Measurements from ENCODE around the gene BARHL1.

BARHL1 gene

DNA sequence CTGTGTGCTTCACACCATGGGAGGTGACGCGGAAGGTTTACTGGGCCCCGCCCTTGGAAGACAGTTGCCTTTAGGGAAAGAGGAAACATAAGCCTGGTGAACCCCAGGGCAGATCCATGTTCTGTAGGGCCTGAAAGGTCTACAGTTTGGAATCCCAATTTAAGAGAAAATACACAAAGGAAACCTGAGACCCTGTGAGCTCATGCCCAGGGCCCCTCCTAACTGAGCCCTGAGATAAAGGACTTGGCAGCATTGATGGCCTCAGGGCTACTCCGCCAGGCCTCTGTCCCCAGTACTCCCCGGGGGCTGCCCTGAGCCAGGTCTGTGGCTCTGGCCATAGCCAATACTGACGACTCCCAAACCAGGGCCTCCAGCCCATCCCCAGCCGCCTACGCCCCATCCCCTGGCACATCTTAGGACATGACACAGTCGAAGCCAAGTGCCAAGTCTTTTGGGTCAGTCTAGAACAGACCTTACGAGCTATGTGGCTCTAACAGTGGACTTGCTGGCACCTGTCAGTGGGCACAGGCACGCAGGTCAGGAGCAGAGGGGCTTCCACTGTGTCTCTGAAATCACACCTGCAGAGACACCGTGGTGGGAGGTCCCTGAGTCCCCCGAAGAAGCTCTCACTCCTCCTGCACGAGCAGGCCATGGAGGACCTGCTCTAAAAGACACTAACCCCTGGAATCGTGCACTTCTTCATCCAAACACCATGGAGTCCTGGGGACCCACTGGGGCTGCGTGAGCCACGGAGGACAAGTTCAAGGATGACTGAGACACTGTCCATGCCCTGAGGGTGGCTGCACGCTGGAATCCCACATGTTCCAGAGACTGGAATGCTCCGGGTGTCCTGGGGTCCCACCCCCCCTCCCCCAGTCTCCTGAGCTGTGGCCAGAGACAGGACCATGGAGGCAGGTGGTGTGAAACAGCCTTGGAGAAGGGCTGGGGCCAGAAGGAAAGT is 40.3 kb upstream of the BARHL1 start:
- TF ChIP-seq, protein P1, sequence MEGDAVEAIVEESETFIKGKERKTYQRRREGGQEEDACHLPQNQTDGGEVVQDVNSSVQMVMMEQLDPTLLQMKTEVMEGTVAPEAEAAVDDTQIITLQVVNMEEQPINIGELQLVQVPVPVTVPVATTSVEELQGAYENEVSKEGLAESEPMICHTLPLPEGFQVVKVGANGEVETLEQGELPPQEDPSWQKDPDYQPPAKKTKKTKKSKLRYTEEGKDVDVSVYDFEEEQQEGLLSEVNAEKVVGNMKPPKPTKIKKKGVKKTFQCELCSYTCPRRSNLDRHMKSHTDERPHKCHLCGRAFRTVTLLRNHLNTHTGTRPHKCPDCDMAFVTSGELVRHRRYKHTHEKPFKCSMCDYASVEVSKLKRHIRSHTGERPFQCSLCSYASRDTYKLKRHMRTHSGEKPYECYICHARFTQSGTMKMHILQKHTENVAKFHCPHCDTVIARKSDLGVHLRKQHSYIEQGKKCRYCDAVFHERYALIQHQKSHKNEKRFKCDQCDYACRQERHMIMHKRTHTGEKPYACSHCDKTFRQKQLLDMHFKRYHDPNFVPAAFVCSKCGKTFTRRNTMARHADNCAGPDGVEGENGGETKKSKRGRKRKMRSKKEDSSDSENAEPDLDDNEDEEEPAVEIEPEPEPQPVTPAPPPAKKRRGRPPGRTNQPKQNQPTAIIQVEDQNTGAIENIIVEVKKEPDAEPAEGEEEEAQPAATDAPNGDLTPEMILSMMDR (IDR thresholded peaks at IDR 0.05; ENCODE audit: borderline replicate concordance, insufficient read depth, low read depth, low read length) = no peak
- H3K4me3 ChIP-seq (ENCODE audit: low read depth, low read length) = no peak overlapping the region

- TF ChIP-seq, protein P1 (IDR thresholded peaks at IDR 0.05; ENCODE audit: borderline replicate concordance, insufficient read depth, low read depth, low read length) = no peak
- H3K4me3 ChIP-seq (ENCODE audit: low read depth, low read length) = no peak overlapping the region
Measured at GRCh38 chr9:132543251-132543650, 39.2 kb upstream of the BARHL1 start.

GRCh38 chr9:132543960-132544359 is 38.4 kb upstream of the BARHL1 start:
- TF ChIP-seq, protein P1 (IDR thresholded peaks at IDR 0.05; ENCODE audit: borderline replicate concordance, insufficient read depth, low read depth, low read length) = no peak
- no peak overlapping the region for H3K4me3 ChIP-seq (ENCODE audit: low read depth, low read length)

DNA sequence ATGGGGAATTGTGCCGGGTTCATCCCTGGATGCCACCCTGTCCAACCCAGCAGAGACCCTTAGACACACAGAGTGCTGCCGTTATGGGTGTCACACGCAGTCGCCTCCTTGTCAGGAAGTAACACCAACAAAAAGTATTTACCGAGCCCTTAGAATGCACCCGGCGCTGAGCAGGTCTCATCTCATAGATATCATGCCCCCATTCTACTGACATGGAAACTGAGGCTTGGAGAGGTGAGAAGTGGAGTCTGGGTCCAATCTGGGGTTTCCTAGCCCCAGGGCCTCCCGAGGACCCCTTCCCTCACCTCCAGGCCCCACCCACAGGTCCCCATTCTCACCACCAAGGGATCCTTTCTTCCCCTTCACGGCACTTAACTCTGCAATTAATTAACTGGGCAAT is 36.8 kb upstream of the BARHL1 start:
- H3K4me3 ChIP-seq (ENCODE audit: low read depth, low read length) = no peak overlapping the region
- TF ChIP-seq, protein P1 (IDR thresholded peaks at IDR 0.05; ENCODE audit: borderline replicate concordance, insufficient read depth, low read depth, low read length) = no peak

GRCh38 chr9:132546148-132547051 is 36.0 kb upstream of the BARHL1 start:
- TF ChIP-seq, protein P1 (IDR thresholded peaks at IDR 0.05; ENCODE audit: borderline replicate concordance, insufficient read depth, low read depth, low read length) = peak; percentile 47; the same call in 1 of the 2 replicates
- H3K4me3 ChIP-seq (ENCODE audit: low read depth, low read length) = no peak overlapping the region

- H3K4me3 ChIP-seq (ENCODE audit: low read depth, low read length) = no peak overlapping the region
- TF ChIP-seq, protein P1 (IDR thresholded peaks at IDR 0.05; ENCODE audit: borderline replicate concordance, insufficient read depth, low read depth, low read length) = no peak
Measured at GRCh38 chr9:132547052-132547431, 35.4 kb upstream of the BARHL1 start.
